Lung microvascular endothelial cell (primary cell): Measurements from ENCODE around the gene STK32C. TPM values are rescaled to one million over a fixed set of nuclear protein-coding genes. Genes with fewer than 3 reads are reported as not detected.
"Not testable (repeated sequence)": the region's sequence is repeated elsewhere in the genome, so short reads cannot be mapped to it uniquely, and the experiment has no call there.

Source experiments
- DNase-seq, 2 donors: peaks; one replicate each; pipeline versions ENCODE4 v3.0.0 to v3.0.0-alpha.2; 2010; ENCODE audit warnings: low read depth in 2 of 2
- total RNA-seq: library from RNA; depleted of rRNA; stranded (reverse); fragments of >200 nt; gene quantifications from 2 replicates; pipeline ENCODE4 v1.2.1, GENCODE V29; 2014

STK32C gene
- total RNA-seq, 1 donor from 2014 or later, result 10.9 TPM

DNA sequence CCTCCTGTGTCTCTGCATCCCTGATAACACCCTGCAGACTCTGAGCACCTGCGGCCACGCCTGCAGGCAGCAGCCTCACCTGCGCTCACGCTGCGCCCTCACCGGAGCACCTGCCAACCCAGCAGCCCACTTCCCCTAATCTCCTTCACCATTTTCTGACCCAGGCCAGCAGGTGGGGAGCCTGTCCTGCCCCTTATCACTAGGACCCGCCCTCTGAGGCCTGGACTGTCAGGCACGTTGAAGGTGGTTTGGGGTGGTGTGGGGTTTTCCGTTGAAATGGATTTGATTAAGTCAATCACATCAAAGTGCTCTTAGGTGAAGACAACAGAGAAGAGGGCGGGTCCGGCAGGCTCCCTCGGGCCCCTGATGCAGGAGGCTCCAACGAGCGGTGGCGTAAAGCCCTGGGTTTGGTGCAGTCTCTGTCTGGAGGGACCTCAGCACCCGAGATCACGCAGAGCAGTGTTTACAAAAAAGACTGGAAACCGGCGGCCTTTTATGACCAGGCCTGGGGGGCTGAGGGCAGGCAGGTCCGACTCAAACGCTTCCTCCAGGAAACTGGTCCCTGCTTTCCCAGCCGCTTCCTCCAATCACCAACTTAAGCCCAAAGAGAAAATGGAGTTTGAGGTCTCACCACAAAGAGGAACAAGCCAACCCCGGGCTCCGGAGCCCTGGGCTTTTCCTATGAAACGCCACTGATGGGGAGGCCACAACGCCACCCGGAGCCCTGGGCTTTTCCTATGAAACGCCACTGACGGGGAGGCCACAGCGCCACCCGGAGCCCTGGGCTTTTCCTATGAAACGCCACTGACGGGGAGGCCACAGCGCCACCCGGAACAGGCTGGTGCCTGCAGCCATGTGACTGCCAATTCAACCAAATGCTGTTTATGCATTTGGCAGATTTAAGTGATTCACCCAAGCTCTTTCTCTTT, 75.5 kb downstream of the STK32C start:
- peak in 1 of 2 donors; percentile 58 for DNase-seq

DNA sequence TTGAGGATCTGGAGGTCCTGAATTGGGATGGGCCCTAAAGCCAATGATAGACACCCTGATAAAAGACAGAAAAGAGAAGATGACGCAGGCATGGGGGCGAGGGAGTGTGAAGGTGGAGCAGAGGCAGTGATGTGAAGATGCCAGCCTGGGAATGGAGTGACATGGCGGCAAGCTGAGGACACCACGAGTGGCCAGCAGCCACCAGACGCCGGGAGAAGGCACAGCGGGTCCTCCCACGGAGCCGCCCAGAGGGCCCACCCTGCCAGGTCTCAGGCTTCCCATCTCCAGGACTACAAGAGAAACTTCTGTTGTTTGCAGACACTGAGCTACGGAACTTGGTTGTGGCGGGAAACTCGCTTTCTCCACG, 76.1 kb downstream of the STK32C start:
- DNase-seq, result no peak

DNA sequence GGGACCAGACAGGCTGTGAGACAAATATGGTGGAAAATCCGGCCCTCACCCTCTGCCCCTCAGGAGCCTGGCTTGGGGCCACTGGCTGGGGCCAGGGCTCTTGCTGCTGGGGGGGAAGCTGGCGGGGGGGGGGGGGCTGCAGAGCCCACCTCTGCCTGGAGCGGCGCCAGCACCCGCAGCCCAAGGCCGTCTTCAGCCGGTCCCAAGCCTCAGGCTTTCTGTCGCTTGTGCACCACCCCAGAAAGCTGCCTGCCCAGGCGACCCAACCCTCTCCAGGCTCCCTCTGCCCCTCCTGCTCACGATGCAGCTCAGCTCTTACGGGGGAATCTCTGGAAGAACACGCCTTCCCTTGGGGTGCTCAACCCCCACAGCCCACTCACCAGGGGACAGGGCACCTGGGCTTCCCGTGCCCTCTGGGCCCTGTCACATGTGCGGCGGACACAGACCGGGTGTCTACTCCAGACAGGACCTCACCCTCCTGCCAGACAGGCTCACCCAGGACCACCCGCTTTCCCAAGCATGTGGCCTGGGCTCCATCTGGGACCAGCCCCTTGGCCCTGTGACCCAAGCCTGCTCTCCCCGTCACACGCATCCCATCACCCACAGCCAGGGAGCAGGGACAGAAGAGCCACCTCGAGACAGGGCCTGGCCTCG, 77.1 kb downstream of the STK32C start:
- no peak for DNase-seq

DNA sequence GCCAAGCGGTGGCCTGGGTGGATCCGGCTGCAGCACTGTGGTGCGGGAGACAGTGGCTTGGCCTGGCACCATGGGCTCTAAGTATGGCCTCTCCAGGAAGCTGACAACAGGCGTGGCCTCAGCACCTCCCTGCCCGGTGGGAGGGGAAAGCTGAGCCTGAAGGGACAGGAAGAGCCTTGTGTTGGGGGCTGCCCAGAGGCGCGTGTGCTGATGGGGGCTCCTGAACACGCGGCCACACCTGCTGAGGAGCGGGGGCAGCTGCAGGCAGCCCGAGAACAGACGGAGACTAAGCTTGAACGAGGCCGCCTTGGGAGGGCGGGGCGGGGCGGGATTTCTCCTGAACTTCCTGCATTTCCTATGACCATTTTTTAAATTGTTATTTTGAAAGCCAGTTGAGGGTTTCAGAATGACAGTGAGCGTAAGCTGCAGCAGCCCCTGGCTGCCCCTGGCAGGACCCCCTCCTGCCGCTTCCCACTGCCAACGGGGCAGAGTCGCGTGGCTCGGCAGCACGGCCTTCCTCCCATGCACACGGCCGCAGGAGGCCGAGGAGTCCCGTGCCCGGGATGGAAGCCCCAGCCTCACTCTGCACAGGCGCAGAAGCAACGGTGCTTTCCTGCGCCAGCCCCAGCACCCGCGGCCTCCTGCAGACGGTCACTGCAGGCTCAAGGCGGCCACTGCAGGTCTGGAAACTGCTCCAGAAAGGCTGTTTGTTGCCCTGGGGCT, 77.8 kb downstream of the STK32C start:
- DNase-seq, result peak; percentile 39 to 75

DNA sequence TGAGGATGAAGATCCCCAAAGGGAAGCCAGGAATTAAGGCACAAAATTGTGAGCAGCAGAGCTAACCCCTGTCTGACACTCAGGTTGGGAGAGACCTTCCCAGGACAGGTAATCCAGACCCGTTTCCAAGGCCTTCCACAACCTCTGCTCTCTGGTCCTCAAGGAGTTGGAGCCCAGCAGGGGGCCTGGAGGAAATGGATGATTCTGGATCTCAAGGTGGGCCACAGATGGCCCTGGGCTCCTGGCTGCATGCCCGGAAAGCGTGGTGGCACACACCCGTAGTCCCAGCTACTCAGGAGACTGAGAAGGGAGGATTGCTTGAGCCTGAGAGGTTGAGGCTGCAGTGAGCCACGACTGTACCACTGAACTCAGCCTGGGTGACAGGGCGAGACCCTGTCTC, 78.7 kb downstream of the STK32C start:
- no peak for DNase-seq

DNA sequence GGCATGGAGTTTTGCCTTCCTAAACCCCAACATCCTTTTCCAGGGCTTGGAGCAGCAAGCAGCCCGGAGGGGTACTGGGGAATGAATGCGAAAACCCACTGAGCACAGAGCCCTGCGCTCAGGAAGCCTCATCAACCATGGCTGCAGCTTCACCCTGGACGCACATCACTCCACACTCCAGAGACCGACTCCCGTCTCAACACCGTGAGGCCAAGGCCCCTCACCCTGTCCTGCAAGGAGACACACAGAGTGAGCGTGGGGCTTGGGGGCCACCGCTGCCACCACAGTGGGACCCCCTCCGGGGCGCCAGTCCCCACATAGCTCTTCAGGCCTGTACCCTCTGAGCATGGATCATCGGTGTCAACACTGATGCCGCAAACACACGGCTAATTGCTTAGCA, 79.1 kb downstream of the STK32C start:
- no peak for DNase-seq

DNA sequence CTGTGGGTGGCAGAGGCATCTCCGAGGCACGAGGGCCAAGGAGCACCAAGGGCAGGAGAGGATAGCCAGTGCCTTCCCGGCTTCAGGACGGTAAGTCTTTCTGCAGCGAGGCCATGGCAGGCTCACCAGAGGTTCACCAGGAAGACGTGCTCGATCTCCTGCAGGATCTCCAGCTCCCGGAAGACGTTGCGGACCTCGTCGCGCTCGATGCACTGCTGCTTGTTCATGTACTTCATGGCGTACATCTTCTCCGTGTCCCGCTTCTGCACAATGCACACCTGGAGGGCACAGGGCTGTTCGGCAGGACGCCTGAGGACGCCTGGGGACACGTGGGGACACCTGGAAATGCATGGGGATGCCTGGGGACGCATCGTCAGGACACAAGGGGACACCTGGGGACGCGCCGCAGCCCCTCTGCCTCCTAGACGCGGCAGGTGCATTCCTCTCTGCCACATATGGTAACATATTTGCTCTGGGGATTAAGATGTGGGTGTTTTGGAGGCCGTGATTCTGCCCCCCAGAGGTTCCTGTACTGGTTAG, 79.8 kb downstream of the STK32C start:
- no peak for DNase-seq

DNA sequence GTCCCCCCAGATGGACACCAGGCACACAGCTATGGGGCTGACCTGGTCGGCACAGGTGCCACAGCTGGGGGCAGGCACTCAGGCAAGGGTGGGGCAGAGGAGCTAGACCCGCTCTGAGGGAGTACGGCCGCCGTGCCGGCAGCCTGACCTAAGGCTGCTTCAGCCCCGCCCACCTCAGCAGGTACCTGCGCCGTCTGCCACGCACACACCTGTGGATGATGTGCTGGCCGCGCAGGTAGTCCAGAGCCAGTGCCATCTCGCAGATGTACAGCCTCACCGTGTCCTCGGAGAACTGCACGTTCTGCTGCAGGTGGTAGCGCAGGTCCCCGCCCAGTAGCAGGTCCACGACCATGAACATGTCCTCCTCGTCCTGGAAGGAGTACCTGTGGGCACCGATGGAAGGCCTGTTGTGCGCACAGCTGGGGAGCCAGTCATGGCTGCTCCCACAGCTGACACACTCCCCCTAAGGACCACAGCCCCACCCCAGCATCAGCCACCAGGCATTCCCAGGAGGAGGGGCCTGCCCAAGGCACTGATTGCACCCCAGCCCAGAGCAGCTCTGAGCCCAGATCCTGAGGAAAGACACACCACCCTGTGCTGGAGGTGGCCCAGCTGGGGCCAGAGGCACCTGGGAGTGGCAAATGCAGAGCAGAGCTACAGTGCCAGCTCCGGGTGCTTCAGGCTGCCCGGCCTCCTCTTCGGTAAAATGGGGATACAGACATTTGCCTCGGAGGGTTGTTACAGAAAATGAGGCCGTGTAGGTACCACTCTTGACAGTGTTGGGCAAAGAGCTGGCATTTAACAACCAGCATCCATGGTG, 81.0 kb downstream of the STK32C start:
- no peak for DNase-seq

DNA sequence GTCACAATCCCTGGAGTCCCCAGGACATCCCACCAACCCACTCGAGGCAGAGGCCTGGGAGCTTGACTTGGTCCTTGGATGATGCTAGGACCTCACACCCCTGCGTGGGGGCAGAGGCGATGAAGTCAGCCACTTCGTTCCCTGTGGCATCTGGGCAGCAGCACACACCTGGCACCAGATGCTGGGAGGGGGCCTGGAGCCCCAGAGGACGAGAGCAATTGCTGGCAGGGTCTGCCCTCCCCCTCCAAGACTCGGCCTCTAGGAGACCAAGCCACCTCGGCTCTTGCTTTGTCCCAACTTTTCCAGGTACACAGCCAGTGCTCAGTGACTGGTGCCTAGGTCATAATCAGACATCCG, 81.9 kb downstream of the STK32C start:
- no peak for DNase-seq

DNA sequence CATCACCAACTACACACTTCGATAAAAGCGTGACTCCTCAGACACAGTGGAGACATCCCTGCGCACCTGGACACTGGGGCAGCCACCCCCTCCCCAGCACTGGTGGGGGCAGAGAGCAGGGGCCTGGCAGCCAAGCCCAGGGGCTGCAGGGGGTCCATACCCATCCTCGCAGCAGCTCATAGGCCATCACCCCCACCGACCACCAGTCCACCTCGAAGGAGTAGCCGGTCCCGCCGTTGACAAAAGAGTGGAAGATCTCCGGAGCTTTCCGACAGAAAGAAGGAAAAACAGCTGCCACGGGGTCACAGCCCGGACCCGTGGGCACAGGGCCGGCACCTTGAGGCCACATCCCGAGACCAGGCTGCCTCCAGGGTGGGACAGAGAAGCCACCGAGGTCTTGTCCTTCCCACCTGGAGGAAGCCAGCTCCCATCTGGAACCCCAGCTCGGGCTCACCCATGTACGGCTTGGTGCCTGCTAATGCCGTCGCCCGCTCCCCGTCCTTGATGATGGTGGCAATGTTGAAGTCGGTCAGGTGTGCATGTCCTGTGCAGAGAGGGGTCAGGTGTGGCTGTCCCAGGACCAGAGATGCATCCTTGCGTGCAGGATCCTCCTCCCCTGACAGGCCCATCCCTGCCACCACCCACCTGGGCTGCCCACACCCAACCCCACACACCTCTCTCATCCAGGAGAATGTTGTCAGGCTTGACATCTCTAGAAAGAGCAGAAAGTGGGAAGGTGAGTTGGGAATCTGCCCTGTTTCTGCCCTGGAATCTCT, 82.5 kb downstream of the STK32C start:
- no peak for DNase-seq

DNA sequence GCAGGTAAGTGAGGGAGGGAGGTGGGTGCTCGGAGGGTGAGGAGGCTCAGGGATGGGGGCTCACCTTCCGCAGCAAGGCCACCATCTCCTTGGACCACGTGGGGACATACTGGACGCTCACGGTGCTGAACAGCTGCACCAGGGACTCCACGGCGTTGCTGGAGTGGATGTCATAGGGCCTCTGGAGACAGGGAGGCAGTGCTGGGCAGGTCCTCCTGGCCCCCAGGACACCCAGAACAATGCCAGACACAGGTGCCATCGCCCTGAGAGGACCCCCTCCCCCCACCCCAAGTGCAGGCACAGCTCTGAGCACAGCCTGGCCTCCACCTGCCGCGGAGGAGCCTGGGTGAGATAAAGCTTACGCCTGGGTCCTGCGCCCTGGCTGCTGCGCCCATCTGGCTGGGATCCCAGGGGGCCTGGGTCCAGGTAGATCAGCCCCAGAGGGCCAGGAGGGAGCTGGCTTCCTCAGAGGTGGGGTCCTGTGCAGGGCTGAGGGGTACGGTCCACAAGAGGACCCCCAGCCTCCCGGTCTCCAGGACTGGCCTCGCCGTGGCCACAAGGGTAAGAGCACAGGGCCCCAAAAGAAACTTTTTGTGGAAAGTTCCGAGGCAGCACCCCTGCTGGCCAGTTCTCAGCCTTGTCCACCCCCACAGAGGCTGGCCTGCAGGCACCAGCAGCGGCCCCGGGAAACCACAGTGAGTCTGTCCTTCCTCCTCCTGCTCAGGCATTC, 83.2 kb downstream of the STK32C start:
- DNase-seq, result no peak

DNA sequence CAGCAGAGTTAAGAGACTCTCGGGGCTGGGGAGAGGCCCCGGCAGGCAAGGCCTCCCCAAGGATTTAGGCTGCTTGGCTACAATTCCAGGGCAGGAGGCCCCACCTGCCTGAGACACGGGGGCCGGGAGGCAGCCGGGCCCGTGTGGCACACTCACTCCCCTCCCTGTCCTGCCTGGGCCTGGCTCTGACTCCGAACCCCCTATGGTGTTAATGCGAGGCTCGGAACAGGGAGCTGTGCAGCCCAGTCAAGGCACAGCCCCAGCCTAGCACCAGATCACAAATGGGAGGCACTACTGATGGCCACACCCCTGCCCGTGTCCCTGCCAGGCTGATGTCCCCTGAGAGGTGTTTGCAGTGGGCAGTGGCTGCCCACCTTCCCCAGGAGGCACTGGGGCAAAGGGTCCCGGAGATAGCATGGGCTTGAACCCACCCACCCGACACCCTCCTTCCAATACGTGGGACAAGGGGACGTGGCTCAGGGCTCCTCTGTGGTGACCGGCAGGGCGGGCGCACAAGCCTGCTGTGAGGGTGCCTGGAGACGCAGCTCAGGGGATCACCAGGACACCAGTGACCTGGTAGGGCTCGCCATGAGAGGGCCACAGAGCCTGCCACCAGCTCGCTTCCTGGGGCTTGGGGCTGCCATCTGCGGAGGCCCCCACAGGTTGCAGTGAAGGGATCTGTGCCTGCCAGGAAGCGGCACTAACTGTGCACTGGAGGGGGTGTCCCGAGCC, 84.0 kb downstream of the STK32C start:
- no peak for DNase-seq

DNA sequence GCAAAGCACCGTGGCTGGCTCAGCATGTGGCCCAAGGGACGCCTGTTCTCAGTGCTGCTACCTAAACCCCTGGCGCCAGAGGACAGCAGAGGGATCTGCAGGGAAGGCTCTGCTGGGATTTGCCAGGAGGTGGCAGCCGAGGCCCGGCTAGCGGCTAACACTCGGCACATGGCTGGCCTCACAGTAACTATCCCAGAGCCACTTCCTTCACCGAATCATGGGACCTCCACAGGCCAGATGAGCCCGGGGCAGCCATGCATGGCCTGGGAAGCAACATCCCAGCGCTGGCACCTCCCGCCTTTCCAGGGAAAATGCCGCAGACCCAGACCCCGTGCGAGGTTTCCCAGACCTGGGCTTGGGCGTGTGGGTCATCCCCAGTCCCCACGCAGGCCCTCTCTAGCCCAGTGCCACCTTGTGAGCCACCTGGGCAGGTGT, 84.6 kb downstream of the STK32C start:
- peak; percentile 85 to 90 for DNase-seq

DNA sequence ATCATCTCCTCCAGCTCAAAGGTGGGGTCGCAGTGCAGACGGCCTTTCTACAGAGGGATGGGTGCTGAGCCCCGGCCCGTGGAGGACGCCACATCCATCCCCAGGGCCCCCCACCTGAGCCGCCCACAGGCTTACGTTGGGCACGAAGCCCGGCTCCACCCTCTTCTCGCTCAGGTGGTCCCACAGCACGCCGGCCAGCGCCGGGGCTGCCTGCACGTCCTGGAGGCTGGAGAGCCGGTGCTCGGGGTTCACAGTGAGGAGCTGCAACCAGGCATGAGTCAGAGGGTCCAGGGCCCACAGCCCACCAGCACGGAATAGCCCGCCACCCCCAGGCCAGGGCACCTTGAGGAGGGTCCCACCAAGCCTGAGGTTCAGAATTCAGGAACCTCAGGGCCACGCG, 85.0 kb downstream of the STK32C start:
- DNase-seq, result no peak

DNA sequence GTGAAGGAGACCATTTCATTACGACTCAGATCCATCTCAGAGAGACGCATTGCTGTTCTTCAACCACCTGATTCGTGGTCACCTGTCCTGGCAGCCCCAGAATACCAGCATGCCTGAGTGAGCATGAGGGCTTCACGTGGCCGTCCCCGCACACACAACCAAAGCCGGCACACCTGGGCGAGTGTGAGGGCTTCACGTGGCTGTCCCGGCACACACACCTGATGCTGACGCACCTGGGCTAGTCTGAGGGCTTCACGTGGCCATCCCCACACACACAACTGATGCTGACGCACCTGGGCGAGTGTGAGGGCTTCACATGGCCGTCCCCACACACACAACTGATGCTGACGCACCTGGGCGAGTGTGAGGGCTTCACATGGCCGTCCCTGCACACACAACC, 86.8 kb downstream of the STK32C start:
- not testable (repeated sequence) for DNase-seq

DNA sequence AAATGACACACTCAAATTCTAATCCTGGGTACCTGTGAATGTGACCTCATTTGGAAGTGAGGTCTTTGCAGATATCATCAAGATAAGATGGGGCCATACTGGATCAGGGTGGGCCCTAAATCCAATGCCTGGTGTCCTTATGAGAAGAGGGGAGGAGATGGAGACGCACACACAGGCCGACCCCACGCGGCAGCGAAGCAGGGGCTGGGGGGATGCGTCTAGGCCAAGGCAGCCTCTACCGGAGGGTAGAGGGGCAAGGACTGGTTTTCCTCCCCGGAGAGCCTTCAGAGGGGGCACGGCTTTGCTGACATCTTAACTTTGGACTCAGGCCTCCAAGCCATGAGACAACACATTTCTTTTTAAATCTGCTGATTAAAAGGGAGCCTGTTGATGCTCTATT, 87.7 kb downstream of the STK32C start:
- no peak for DNase-seq

DNA sequence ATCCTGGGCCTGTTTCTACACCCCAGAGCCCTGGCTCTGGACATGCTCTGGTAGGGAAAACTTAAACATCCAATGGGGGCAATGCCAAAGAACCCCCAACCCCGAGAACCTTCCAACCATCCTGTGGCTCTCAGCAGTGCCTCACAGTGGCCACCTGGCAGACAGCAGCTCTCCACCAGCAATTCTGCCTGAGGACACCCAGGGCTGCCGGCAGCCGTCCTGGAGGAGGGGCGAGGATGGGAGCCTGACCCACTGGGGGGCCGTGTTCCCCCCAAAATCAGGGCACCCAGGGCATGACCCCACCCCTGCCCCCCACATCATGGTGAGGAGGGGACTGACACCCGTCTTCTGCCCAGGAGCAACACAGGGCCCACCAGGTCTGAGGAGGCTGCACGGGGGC, 88.3 kb downstream of the STK32C start:
- DNase-seq, result no peak

DNA sequence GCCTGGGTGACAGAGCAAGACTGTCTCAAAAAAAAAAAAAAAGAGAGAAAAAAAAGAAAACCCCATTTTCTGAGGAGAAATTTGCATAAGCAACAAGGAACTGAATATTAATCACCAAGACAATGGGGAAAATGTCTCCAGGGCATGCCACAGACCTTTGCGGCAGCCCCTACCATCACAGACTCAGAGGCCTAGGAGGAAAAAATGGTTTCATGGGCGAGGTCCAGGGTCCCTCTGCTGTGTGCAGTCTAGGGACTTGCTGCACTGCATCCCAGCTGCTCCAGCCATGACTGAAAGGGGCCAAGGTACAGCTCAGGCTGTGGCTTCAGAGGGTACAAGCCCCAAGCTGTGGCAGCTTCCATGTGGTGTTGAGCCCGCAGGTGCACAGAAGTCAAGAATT, 91.3 kb downstream of the STK32C start:
- not testable (repeated sequence) for DNase-seq

DNA sequence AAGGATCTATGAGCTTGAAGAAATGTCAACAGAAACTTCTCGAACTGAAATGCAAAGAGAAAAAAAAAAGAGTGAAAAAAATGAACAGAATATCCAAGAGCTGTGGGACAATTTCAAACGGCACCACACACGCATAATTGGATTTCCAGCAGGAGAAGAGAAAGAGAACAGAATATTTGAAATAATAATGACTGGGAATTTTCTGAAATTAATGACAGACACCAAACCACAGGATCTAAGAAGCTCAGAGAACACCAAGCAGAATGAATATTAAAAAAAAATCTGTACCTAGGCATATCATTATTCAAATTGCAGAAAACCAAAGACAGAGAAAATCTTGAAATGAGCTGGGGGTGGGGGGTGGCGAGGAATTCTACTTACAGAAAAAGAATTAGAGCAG, 93.8 kb downstream of the STK32C start:
- DNase-seq, result no peak
